Gastroesophageal sphincter (tissue), 4 donors: ENCODE measurements around the gene SNRPA1. TPM values are rescaled to one million over a fixed set of nuclear protein-coding genes. Genes with fewer than 3 reads are reported as not detected.

Experiments
- ATAC-seq: fragments of 150-250 bp; one replicate; pipeline ENCODE4 v1.9.1; 2016; ENCODE audit warnings: mild to moderate bottlenecking, moderate library complexity
- H3K27ac ChIP-seq, 4 donors: fragments of 200-600 bp; sonication (generic) in 3 of 4; 1 replicate in 3 of 4; 2 replicates in 1 of 4; pipeline ENCODE4 v1.5.1; 2016 to 2019
- H3K27me3 ChIP-seq: fragments of 200-600 bp; sonication (generic); one replicate; pipeline ENCODE4 v1.5.1; 2019
- H3K36me3 ChIP-seq, 2 donors: fragments of 200-600 bp; sonication (generic); one replicate each; pipeline ENCODE4 v1.5.1; 2019; ENCODE audit warnings: control low read depth in 1 of 2
- H3K4me1 ChIP-seq, 3 donors: fragments of 200-600 bp; sonication (generic); 1 replicate in 2 of 3; 2 replicates in 1 of 3; pipeline ENCODE4 v1.5.1; 2016 to 2019; ENCODE audit warnings: control low read depth in 2 of 3
- H3K4me3 ChIP-seq, 2 donors: fragments of 200-600 bp; sonication (generic); one replicate each; pipeline ENCODE4 v1.5.1; 2019; ENCODE audit warnings: mild to moderate bottlenecking in 1 of 2, moderate library complexity in 1 of 2
- H3K9me3 ChIP-seq, 3 donors: fragments of 200-600 bp; sonication (generic); one replicate each; pipeline ENCODE4 v1.5.1; 2017 to 2019; ENCODE audit warnings: control low read depth in 2 of 3
- EP300 ChIP-seq: sonication (generic); formaldehyde crosslinking; IDR thresholded peaks from one replicate; pipeline ENCODE4 v1.6.1; 2017; ENCODE audit warnings: antibody characterized with exemption, mild to moderate bottlenecking
- POLR2A ChIP-seq, 2 donors: fragments of 450-650 bp; IDR thresholded peaks; one replicate each; pipeline ENCODE4 v1.6.1; 2017; ENCODE audit warnings: antibody characterized with exemption in 2 of 2, mild to moderate bottlenecking in 2 of 2, moderate library complexity in 1 of 2
- POLR2AphosphoS5 ChIP-seq: sonication (generic); formaldehyde crosslinking; IDR thresholded peaks from one replicate; pipeline ENCODE4 v1.6.1; 2017; ENCODE audit warnings: antibody characterized with exemption
- WGBS, 2 donors: methylation state at CpG; one replicate each; pipeline ENCODE4 v1.1.5; 2018; ENCODE audit warnings: low coverage in 1 of 2; 5-methylcytosine and 5-hydroxymethylcytosine counted together
- total RNA-seq, 4 donors: library from RNA; depleted of rRNA; stranded (reverse); fragments of >200 nt; gene quantifications; one replicate each; pipeline ENCODE4 v1.1.0, GENCODE V29; 2016
- TF ChIP-seq, protein P1 (sequence below), 4 experiments: fragments of 200-600 bp in 2 of 4; fragments of 450-650 bp in 2 of 4; sonication (generic) in 1 of 4; IDR thresholded peaks; one replicate each; pipeline ENCODE4 v1.5.1; 2017 to 2019; ENCODE audit warnings: antibody characterized with exemption in 4 of 4, mild to moderate bottlenecking in 2 of 4, moderate library complexity in 2 of 4

SNRPA1 gene
- total RNA-seq, 4 donors from 2014 or later: 22.5 to 39.5 (median 27.7) TPM

GRCh38 chr15:101326462-101327146 is 31.6 kb upstream of the SNRPA1 start:
- 73% methylated on average over 3 of the region's 21 CpGs; no CpG with 5 or more reads in 1 of the 2 donors for WGBS, 2 donors
- Histone ChIP-seq H3K27me3 (peaks cover 10% of the 10 kb centered on the region), H3K4me3 (no peak overlapping the region), H3K36me3 (no peaks in the 10 kb centered on the region), H3K4me1 (no peaks in the 10 kb centered on the region), H3K27ac (no peak overlapping the region), H3K9me3 (no peaks in the 10 kb centered on the region)
- ATAC-seq: no peak
- no peak for TF ChIP-seq POLR2AphosphoS5
- no peak for TF ChIP-seq POLR2A (IDR thresholded peaks at IDR 0.05)
- no peak for TF ChIP-seq EP300
- TF ChIP-seq, protein P1, sequence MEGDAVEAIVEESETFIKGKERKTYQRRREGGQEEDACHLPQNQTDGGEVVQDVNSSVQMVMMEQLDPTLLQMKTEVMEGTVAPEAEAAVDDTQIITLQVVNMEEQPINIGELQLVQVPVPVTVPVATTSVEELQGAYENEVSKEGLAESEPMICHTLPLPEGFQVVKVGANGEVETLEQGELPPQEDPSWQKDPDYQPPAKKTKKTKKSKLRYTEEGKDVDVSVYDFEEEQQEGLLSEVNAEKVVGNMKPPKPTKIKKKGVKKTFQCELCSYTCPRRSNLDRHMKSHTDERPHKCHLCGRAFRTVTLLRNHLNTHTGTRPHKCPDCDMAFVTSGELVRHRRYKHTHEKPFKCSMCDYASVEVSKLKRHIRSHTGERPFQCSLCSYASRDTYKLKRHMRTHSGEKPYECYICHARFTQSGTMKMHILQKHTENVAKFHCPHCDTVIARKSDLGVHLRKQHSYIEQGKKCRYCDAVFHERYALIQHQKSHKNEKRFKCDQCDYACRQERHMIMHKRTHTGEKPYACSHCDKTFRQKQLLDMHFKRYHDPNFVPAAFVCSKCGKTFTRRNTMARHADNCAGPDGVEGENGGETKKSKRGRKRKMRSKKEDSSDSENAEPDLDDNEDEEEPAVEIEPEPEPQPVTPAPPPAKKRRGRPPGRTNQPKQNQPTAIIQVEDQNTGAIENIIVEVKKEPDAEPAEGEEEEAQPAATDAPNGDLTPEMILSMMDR (IDR thresholded peaks at IDR 0.05): no peak

GRCh38 chr15:101326026-101326315 is 30.9 kb upstream of the SNRPA1 start:
- no peaks in the 10 kb centered on the region for H3K9me3 ChIP-seq
- no peak overlapping the region for H3K4me3 ChIP-seq
- H3K36me3 ChIP-seq: no peaks in the 10 kb centered on the region
- peaks cover 12% of the 10 kb centered on the region for H3K27me3 ChIP-seq
- TF ChIP-seq EP300: no peak
- TF ChIP-seq, protein P1 (IDR thresholded peaks at IDR 0.05): no peak
- TF ChIP-seq POLR2AphosphoS5: no peak
- no peak for TF ChIP-seq POLR2A (IDR thresholded peaks at IDR 0.05)
- no peaks in the 10 kb centered on the region for H3K4me1 ChIP-seq
- WGBS, 2 donors: 80% methylated on average over 4 of the region's 8 CpGs; no CpG with 5 or more reads in 1 of the 2 donors
- no peak for ATAC-seq
- H3K27ac ChIP-seq: no peak overlapping the region

GRCh38 chr15:101325263-101326025 is 30.4 kb upstream of the SNRPA1 start:
- no peaks in the 10 kb centered on the region for H3K36me3 ChIP-seq
- peaks cover 17% of the 10 kb centered on the region for H3K27me3 ChIP-seq
- H3K27ac ChIP-seq: no peak overlapping the region
- H3K4me1 ChIP-seq: no peaks in the 10 kb centered on the region
- H3K4me3 ChIP-seq: no peak overlapping the region
- H3K9me3 ChIP-seq: no peaks in the 10 kb centered on the region
- 87 to 91% methylated on average over 4 to 6 of the region's 19 CpGs for WGBS, 2 donors
- no peak for TF ChIP-seq EP300
- TF ChIP-seq, protein P1 (IDR thresholded peaks at IDR 0.05): no peak
- TF ChIP-seq POLR2A (IDR thresholded peaks at IDR 0.05): no peak
- TF ChIP-seq POLR2AphosphoS5: no peak
- no peak for ATAC-seq

- H3K9me3 ChIP-seq: no peaks in the 10 kb centered on the region
- H3K4me1 ChIP-seq: no peaks in the 10 kb centered on the region
- no peak overlapping the region for H3K27ac ChIP-seq
- TF ChIP-seq EP300 (no peak), POLR2A (IDR thresholded peaks at IDR 0.05) (no peak), POLR2AphosphoS5 (no peak)
- TF ChIP-seq, protein P1 (IDR thresholded peaks at IDR 0.05): no peak
- 60 to 67% methylated on average over 1 of the region's 13 CpGs for WGBS, 2 donors
- peaks cover 25% of the 10 kb centered on the region for H3K27me3 ChIP-seq
- no peak overlapping the region for H3K4me3 ChIP-seq
- ATAC-seq: no peak
- no peaks in the 10 kb centered on the region for H3K36me3 ChIP-seq
These were observed 29.6 kb upstream of the SNRPA1 start for GRCh38 chr15:101324524-101325177.
